Mesothelial cell of epicardium (in vitro differentiated cells): ENCODE data around the gene ELMO2. TPM values are rescaled to one million over a fixed set of nuclear protein-coding genes. Genes with fewer than 3 reads are reported as not detected.

ENCODE experiments used
- DNase-seq, 2 experiments: peaks; one replicate each; pipeline ENCODE4 v3.0.0; 2021; ENCODE audit warnings: low spot score in 2 of 2; ENCODE audit not compliant: unreplicated experiment in 2 of 2
- H3K27ac Mint-ChIP-seq: 2 replicates; pipeline ENCODE4 v1.8.0; 2021; ENCODE audit warnings: mixed read lengths
- H3K27me3 Mint-ChIP-seq: 2 replicates; pipeline ENCODE4 v1.8.0; 2021; ENCODE audit warnings: low read depth, mixed read lengths
- H3K36me3 Mint-ChIP-seq: 2 replicates; pipeline ENCODE4 v1.8.0; 2021; ENCODE audit warnings: mixed read lengths
- H3K4me1 Mint-ChIP-seq: 2 replicates; pipeline ENCODE4 v1.8.0; 2021; ENCODE audit warnings: mixed read lengths
- H3K4me3 Mint-ChIP-seq: 2 replicates; pipeline ENCODE4 v1.8.0; 2021; ENCODE audit warnings: mild to moderate bottlenecking, moderate library complexity, mixed read lengths
- H3K9me3 Mint-ChIP-seq: 2 replicates; pipeline ENCODE4 v1.8.0; 2021; ENCODE audit warnings: mixed read lengths
- total RNA-seq: library from RNA; stranded (reverse); gene quantifications from 3 replicates; pipeline ENCODE4 v1.2.1, GENCODE V29; 2021
- TF ChIP-seq, protein P1 (sequence below): fragments of 200-600 bp; sonication (generic); IDR thresholded peaks from one replicate; pipeline ENCODE4 v1.5.0; 2021; ENCODE audit warnings: antibody characterized with exemption; ENCODE audit not compliant: unreplicated experiment

ELMO2 gene
- total RNA-seq, 1 donor from 2014 or later = 53.2 TPM

DNA sequence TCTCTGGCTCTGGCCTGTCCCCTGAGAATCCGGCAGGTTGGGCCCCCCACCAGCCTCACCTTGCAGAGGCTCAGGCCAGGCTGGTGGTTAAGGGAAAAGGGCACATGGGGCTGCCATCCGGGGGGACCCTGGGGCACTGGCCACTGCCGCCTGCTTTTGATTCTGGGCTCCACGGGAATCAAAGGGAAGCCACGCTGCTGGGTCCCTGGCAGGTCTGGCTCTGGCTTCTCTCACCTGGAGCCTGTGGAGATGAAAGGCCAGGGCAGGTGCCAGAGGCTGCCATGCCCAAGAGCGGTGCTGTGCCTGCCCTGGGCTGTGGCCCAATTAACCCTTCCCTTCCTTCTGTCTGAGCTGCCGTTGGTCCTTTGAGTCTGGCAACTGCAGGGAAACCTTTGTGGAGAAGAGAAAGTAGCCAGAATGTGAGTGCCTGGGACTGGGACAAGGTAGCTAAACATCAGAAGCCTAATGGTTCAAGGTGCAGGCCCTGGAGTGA lies 88.7 kb downstream of the ELMO2 start:
- Mint-ChIP-seq H3K9me3 (no peaks in the 10 kb centered on the region), H3K4me3 (no peak overlapping the region), H3K27ac (no peak overlapping the region), H3K27me3 (peaks cover 93% of the 10 kb centered on the region), H3K4me1 (no peaks in the 10 kb centered on the region), H3K36me3 (no peaks in the 10 kb centered on the region)
- TF ChIP-seq, protein P1, sequence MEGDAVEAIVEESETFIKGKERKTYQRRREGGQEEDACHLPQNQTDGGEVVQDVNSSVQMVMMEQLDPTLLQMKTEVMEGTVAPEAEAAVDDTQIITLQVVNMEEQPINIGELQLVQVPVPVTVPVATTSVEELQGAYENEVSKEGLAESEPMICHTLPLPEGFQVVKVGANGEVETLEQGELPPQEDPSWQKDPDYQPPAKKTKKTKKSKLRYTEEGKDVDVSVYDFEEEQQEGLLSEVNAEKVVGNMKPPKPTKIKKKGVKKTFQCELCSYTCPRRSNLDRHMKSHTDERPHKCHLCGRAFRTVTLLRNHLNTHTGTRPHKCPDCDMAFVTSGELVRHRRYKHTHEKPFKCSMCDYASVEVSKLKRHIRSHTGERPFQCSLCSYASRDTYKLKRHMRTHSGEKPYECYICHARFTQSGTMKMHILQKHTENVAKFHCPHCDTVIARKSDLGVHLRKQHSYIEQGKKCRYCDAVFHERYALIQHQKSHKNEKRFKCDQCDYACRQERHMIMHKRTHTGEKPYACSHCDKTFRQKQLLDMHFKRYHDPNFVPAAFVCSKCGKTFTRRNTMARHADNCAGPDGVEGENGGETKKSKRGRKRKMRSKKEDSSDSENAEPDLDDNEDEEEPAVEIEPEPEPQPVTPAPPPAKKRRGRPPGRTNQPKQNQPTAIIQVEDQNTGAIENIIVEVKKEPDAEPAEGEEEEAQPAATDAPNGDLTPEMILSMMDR = no peak
- no peak for DNase-seq

DNA sequence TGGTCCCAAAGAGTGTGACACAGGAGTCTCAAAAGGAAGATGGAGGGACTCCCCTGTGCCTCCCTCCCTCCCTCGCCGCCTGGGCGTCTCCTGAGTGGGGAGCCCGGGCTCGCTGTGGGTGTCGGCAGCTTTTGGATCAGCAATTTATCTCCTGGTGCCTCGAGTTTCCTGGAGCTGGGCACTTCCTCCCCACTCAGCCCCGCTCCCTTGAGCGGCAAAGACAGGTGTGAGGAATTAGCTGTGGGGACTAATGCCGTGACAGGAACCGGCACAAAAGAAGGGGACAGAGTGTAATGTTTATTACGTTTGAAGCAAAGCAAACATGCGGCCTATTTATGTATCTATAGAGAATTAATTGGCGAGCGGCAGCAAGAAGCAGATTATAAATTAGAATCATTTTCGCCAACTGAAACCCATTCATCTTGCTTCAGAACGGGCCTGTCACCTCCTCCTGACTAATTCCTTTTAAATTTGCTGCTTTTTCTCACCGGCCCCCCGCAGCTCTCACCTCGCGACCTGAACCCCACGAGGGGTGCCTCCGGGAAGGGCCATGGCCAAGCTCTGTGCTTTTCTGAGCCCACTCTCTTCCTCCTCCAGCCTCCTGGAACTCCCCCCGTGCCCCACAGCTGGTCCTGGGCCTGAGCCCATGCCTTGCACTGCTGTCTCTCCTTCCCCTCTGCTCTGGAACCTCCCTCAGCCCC lies 89.3 kb downstream of the ELMO2 start:
- Mint-ChIP-seq H3K36me3 (no peaks in the 10 kb centered on the region), H3K27ac (no peak overlapping the region)

More for the DNA sequence above, 89.3 kb downstream of the ELMO2 start:
- no peak for DNase-seq
- TF ChIP-seq, protein P1 = no peak
- Mint-ChIP-seq H3K4me3 (no peak overlapping the region), H3K9me3 (no peaks in the 10 kb centered on the region), H3K27me3 (peaks cover 91% of the 10 kb centered on the region), H3K4me1 (peaks cover 3% of the 10 kb centered on the region)

Other genes starting within 250 kb of the ELMO2 start
- gene CDH22, start 98.1 kb downstream of the ELMO2 start, total RNA-seq = 0.14 to 0.18 TPM in 2 of 3 replicates, not detected in the other
- 31.8 to 34.5 TPM (median 32.5 TPM) in 3 replicates for gene ZNF334, start 106.9 kb upstream of the ELMO2 start, total RNA-seq
- gene OCSTAMP, start 144.0 kb upstream of the ELMO2 start, total RNA-seq = not detected in 3 replicates
- 18.8 to 19.7 TPM (median 19.3 TPM) in 3 replicates for gene SLC13A3, start 244.8 kb upstream of the ELMO2 start, total RNA-seq